PC-9 (cell line): Measurements from ENCODE around the gene LRP3. TPM values are rescaled to one million over a fixed set of nuclear protein-coding genes. Genes with fewer than 3 reads are reported as not detected.

Experiments
- BruUV-seq: library from RNA; stranded (reverse); fragments of 400-500 nt; replicated peaks from 2 replicates; lab custom pipeline; 2021; lab: Mats Ljungman, UMichigan
- CTCF ChIA-PET: fragments of 300-600 bp; sonication (Branson Sonifier 250); formaldehyde crosslinking; loops from one replicate; lab custom pipeline; 2022; ENCODE audit warnings: antibody characterized with exemption; lab: Charles Lee
- POLR2A ChIA-PET: fragments of 300-600 bp; sonication (Branson Sonifier 250); formaldehyde crosslinking; loops from one replicate; lab custom pipeline; 2022; ENCODE audit warnings: antibody characterized with exemption; ENCODE audit not compliant: unreplicated experiment; lab: Charles Lee
- DNase-seq, 2 experiments: peaks; one replicate each; pipeline versions ENCODE4 v3.0.0 to v3.0.0-alpha.2; 2015 to 2022; ENCODE audit warnings: mixed read lengths in 1 of 2
- H2AFZ ChIP-seq: fragments of 200-600 bp; sonication (generic); 2 replicates; pipeline ENCODE4 v1.8.1; 2017; ENCODE audit warnings: antibody characterized with exemption
- H3F3A ChIP-seq: fragments of 200-600 bp; sonication (generic); 2 replicates; pipeline ENCODE4 v1.8.1; 2017; ENCODE audit warnings: antibody characterized with exemption, mild to moderate bottlenecking, low read depth; ENCODE audit not compliant: insufficient read depth
- H3K27ac ChIP-seq: fragments of 200-600 bp; sonication (generic); 2 replicates; pipeline ENCODE4 v1.6.1; 2016; ENCODE audit warnings: mixed run types
- H3K27me3 ChIP-seq: fragments of 200-600 bp; sonication (generic); 2 replicates; pipeline ENCODE4 v1.6.1; 2016; ENCODE audit warnings: low read depth, mixed run types; ENCODE audit not compliant: insufficient read depth
- H3K36me3 ChIP-seq: fragments of 200-600 bp; sonication (generic); 2 replicates; pipeline ENCODE4 v1.6.1; 2016; ENCODE audit warnings: low read depth, mixed run types
- H3K4me1 ChIP-seq: fragments of 200-600 bp; sonication (generic); replicated peaks from 2 replicates; pipeline ENCODE4 v1.6.1; 2016; ENCODE audit warnings: mixed run types; ENCODE audit not compliant: insufficient read depth
- H3K4me2 ChIP-seq: fragments of 200-600 bp; sonication (generic); 2 replicates; pipeline ENCODE4 v1.6.1; 2017; ENCODE audit warnings: mixed run types
- H3K4me3 ChIP-seq: fragments of 200-600 bp; sonication (generic); 2 replicates; pipeline ENCODE4 v1.6.1; 2016; ENCODE audit warnings: mixed run types
- H3K79me2 ChIP-seq: fragments of 200-600 bp; sonication (generic); 2 replicates; pipeline ENCODE4 v1.6.1; 2017; ENCODE audit warnings: low read depth, mixed run types
- H3K9me2 ChIP-seq: fragments of 200-600 bp; sonication (generic); 2 replicates; pipeline ENCODE4 v1.8.1; 2017; ENCODE audit warnings: mild to moderate bottlenecking; ENCODE audit not compliant: insufficient read depth
- H3K9me3 ChIP-seq: fragments of 200-600 bp; sonication (generic); 2 replicates; pipeline ENCODE4 v1.8.1; 2016; ENCODE audit warnings: low read depth; ENCODE audit not compliant: insufficient read depth
- H4K20me1 ChIP-seq: fragments of 200-600 bp; sonication (generic); 2 replicates; pipeline ENCODE4 v1.8.1; 2017; ENCODE audit not compliant: insufficient read depth
- CTCF ChIP-seq: fragments of 200-600 bp; sonication (generic); conservative IDR thresholded peaks from 2 replicates; pipeline ENCODE4 v1.6.1; 2017; ENCODE audit warnings: mixed run types, antibody characterized with exemption, mild to moderate bottlenecking, moderate library complexity
- EZH2 ChIP-seq: fragments of 200-600 bp; sonication (generic); IDR thresholded peaks from 2 replicates; pipeline ENCODE4 v1.8.0; 2017; ENCODE audit warnings: antibody characterized with exemption, low read depth
- intact Hi-C: fragments of 100-400 bp; cut with micrococcal nuclease; formaldehyde crosslinking; loops from one replicate; pipeline ENCODE4 v1.10.0; 2022; ENCODE audit not compliant: unreplicated experiment
- total RNA-seq: library from RNA; stranded (reverse); gene quantifications from 2 replicates; pipeline ENCODE4 v1.2.3, GENCODE V29; 2021

LRP3 gene
- total RNA-seq, 1 experiment from 2014 or later, result 2.3 TPM

- Histone ChIP-seq H3K9me3 (no peaks in the 10 kb centered on the region), H3K4me2 (no peak overlapping the region), H3K79me2 (no peaks in the 10 kb centered on the region), H3K27ac (no peak overlapping the region), H3K27me3 (no peaks in the 10 kb centered on the region), H3K4me3 (no peak overlapping the region), H3K36me3 (no peaks in the 10 kb centered on the region), H3K9me2 (no peaks in the 10 kb centered on the region), H2AFZ (no peak overlapping the region), H3K4me1 (no peaks in the 10 kb centered on the region), H3F3A (no peaks in the 10 kb centered on the region; the same call in 1 of the 2 replicates), H4K20me1 (no peaks in the 10 kb centered on the region)
- intact Hi-C loops, result no loop called here
- DNase-seq, result no peak
- ChIA-PET CTCF (no interaction called here), POLR2A (interaction anchor here (0.6 kb wide), 1 partner anchor 280 kb away, joined by 4 read pairs; no protein-coding TSS in a partner anchor)
- TF ChIP-seq EZH2 (no peak), CTCF (no peak)
- no TSS peak for BruUV-seq
Observed at GRCh38 chr19:33257828-33258227, 63.7 kb downstream of the LRP3 start.

Other genes starting within 250 kb of the LRP3 start
- 29.3 and 33.6 TPM in 2 replicates for gene CEP89, start 222.4 kb upstream of the LRP3 start, total RNA-seq
- gene FAAP24, start 222.1 kb upstream of the LRP3 start, total RNA-seq, result 6.9 and 10.1 TPM in 2 replicates
- 21.3 and 28.5 TPM in 2 replicates for gene RHPN2, start 129.4 kb upstream of the LRP3 start, total RNA-seq
- gene GPATCH1, start 113.1 kb upstream of the LRP3 start, total RNA-seq, result 11.0 and 12.4 TPM in 2 replicates
- 0.59 TPM in 1 of 2 replicates, not detected in the other for gene WDR88, start 62.2 kb upstream of the LRP3 start, total RNA-seq
- not detected in 2 replicates for gene SLC7A10, start 31.5 kb downstream of the LRP3 start, total RNA-seq
- 8.9 and 9.2 TPM in 2 replicates for gene CEBPA, start 108.2 kb downstream of the LRP3 start, total RNA-seq
- gene CEBPG, start 179.4 kb downstream of the LRP3 start, total RNA-seq, result 31.0 and 33.4 TPM in 2 replicates